Medulla oblongata (tissue), 1 donor: ENCODE measurements around the gene CNR2.
A peak's percentile ranks its signal among the peaks of the same experiment; 100 is the strongest.
"Not testable (repeated sequence)": the region's sequence is repeated elsewhere in the genome, so short reads cannot be mapped to it uniquely, and the experiment has no call there.

Source experiments
- DNase-seq: peaks from one replicate; pipeline ENCODE4 v3.0.0-alpha.2; 2015; ENCODE audit errors: extremely low spot score

CNR2 gene

DNA sequence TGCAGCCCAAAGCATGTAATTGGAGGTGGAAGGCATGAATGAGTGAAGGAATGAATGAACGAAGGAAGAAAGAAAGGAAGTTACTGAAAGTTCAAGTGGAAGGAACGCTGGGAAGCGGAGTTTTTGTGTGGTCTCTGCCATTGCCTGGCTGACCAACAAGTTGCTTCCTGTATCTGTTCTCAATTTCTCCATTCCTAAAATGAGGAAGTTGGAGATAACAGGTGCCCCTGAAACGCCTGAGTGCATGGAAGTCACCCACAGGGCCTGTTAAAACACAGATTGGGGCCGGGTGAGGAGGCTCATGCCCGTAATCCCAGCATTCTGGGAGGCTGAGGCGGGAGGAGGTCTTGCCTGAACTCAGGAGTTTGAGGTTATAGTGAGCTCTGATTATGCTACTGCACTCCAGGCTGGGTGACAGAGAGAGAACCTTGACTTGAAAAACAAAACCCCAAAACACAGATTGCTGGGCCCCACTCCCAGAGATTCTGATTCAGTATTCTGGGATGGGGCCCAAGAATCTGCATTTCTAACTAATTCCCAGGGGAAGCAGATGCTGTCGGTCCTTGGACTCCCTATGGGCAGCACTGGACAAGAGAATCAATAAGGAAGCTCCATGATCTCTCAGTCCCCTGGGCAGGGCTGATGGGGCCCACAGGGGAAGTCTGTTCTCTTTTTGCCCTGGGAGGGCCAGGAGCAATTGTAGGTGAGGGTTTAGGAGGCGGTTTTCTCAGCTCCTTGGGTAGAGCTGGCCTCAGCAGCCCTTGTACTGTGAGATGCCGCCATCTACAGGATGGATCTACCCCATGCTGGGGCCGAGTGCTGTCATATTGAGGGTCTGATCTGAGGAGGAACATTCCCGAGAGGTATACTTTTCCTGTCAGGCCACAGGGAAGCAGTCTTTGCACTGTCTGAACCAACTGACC is 3.3 kb upstream of the CNR2 start:
- DNase-seq = peak; percentile 62

GRCh38 chr1:23915466-23915865 is 2.3 kb upstream of the CNR2 start:
- no peak for DNase-seq

- no peak for DNase-seq
Measured at GRCh38 chr1:23914921-23915320, 1.8 kb upstream of the CNR2 start.

- no peak for DNase-seq
Measured at GRCh38 chr1:23911921-23912320, 1.2 kb downstream of the CNR2 start.

DNA sequence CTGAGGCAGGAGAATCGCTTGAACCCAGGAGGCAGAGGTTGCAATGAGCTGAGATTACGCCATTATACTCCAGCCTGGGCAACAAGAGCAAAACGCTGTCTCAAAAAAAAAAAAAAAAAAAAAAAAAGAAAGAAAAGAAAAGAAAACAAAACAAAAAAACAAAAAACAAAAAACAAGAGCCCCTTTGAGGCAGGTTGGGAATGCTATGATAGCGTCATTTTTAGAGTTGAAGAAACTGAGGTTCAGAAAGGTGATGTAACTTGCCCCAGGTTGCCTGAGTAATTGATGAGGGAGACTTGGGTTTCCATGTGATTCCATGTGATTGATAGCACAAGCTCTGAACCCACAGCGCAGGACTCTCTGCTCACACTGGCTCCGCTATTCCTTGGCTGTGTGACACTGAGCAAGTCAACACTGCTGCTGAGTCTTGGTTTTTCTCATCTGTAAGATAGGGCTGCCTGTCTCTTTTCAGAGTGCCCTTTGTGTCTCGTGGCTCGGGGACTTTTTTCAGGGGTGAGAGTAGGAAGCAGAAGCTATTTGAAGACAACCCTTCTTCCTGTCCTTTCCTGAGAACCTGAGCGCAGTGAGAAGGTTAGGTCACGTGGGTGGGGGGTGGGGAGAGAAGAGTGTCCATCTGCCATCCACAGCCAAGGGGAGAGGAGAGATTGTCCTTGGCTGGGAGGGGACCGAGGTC is 2.5 kb downstream of the CNR2 start:
- DNase-seq = no peak

DNA sequence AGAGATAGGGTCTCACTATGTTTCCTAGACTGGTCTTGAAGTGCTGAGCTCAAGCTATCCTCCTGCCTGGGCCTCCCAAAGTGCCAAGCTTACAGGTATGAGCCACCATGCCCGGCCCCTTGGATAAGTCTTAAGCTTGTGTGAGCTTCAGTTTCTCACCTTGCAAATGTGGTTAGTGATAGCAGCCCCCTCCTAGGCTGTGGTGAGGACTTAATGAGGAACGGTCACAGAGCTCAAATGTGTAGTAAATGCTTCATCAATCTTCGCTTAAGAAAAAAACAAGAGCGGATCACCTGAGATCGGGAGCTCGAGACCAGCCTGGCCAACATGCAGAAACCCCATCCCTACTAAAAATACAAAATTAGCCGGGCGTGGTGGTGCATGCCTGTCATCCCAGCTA is 3.0 kb downstream of the CNR2 start:
- no peak for DNase-seq

GRCh38 chr1:23909412-23909811 is 3.8 kb downstream of the CNR2 start:
- no peak for DNase-seq

DNA sequence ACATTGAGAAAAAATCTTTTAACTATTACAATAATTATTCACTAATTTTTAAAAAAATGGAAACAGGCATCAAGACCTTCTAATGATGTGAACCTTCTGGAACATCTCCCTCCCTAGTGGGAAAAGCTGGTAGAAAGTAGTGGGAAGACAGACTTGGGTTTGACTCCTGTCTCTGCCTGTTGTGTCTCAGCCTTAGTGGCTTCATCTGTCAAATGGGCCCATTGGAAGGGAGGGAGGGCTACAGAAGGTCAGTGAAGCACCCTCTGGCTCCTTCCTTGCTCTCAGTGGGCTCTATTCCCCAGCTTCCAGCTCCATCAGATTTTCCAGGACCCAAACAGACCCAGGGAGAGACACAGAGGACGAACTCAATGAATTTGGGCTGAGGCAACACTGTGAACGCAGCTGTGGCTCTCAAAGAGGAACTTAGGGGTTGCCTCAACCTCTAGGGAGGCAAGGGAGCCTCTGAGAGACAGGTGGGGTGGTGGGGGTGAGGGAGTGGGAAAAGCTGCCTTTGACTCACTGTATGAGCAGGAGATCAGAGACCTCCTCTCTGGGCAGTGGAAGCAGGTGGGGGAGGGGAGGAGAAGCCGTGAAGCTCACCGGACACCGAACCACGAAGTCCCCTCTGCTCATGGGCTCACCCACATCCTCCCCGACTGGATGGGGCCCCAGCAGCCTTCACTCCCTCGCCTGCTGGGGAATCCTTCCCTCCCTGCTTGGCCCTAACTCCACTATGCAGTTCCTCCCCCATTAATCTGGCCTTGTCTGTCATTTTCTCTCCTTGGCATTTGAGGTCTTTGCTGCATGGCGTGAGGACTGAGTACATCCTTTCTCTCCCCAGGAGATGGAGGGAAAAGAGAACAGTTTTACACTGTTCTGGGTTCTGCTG is 4.5 kb downstream of the CNR2 start:
- no peak for DNase-seq

- no peak for DNase-seq
Measured at GRCh38 chr1:23906731-23907130, 6.4 kb downstream of the CNR2 start.

DNA sequence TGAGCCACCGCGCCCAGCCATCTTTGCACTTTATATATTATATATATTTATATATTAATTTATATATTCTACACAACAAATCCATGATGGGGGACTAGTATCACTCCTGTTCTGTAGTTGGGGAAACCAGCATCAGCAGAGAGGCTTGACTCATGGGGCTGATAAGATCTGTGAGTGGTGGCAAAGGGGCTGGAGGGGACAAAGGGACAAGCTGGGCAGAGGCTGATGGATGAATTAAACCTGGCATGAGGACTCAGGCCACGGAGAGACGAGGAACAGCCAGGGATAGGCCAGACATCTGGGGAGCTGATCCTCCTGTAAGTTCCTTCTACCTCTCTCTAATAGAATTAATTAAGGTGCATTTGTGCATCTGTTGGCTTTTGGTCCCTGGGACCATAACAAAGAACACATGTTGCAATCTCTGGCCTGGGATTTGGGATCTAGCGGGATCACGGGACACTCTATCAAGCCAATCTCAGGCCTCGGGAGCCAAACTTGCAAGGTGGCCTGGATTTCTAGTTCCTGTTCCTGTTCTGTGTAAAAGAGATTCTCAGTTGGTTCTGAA is 7.6 kb downstream of the CNR2 start:
- DNase-seq = no peak

DNA sequence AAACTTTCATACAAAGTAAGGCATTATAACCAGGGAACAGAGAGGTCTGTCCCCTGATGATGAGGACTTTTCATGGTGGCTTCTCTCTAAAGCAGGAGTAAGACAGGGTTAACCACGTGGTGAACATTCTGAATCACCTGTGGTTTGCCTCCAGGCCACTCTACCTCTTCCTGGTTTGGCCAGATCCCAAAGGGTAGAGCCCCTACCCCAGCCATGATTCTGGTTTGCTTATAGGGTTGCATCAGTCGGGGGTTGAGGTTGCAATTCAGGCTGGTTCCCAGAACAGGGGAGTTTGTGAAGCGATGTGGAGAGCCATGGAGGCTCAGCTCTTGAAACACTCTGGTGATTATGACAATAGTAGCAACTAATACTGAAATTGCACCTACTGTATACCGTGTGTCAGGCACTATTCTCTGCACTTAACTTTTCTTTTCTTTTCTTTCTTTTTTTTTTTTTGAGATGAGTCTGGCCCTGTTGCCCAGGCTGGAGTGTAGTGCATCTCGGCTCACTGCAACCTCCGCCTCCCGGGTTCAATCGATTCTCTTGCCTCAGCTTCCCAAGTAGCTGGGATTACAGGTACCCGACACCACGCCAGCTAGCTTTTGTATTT is 8.3 kb downstream of the CNR2 start:
- no peak for DNase-seq

- DNase-seq = no peak
Measured at GRCh38 chr1:23903754-23904153, 9.4 kb downstream of the CNR2 start.

DNA sequence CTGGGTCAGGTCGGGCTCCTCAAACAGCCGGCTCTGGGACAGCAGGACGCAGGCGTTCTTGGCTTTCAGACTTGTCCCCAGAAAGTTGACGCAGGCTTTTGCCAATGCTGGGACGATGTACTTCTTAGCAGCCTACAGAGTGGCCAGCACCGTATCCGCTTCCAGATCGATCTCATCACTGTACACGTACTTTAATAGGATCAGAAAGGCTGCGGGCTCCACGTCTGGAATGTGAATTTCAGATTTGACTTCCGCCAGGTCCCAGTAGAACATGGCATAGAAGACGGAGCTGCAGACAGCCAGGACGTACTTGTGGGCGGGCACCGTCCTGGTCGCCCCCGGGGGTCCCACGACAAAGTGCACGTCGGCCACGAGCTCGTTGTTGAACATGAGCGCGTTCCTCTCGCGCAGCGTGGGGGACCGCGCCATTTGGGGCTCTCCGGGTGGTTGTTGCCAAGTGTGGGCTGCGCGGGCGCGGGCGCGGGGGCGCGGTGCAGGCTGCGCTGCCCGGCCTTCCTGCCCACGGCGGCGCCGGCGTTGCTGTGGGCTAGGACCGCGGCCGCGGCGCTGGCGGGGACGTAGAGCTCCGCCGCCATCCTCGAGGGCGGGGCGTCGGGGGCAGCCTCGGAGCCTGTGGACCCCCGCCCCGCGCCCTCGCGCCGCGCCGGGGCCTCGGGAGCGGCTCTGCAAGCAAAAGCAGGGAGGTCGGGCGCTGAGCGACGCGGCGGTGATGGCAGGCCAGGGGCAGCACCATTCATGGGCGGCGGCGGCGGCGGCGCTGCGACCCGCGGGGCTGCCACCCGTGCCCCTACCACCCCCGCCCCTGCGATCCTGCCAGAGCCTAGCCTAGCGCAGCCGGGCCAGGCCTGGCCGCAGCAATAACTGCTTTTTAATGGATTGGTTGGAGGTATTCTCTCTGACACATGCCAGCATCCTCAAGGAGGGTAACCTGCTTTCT is 10.6 kb downstream of the CNR2 start:
- no peak for DNase-seq

GRCh38 chr1:23900017-23900416 is 13.1 kb downstream of the CNR2 start:
- not testable (repeated sequence) for DNase-seq

- no peak for DNase-seq
Measured at GRCh38 chr1:23899070-23899469, 14.1 kb downstream of the CNR2 start.

DNA sequence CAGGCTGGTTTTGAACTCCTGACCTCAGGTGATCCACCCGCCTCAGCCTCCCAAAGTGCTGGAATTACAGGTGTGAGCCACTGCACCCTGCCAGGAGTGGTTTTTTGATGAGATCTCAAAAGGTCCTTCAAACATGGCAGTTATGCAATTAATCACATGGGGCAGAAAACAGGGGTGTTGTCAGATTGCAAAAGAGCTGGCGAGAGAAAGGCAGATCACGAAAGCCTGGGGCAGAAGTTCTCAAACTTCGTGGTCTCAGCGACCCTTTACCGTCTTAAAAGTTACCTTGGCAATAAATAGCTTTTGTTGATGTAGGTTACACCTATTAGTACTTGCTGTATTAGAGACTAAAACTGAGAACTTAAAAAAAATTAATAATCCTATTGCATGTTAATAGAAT is 16.1 kb downstream of the CNR2 start:
- no peak for DNase-seq

GRCh38 chr1:23896491-23896890 is 16.7 kb downstream of the CNR2 start:
- DNase-seq = no peak

- no peak for DNase-seq
Measured at GRCh38 chr1:23895993-23896392, 17.2 kb downstream of the CNR2 start.

- DNase-seq = no peak
Measured at GRCh38 chr1:23895082-23895481, 18.1 kb downstream of the CNR2 start.

- DNase-seq = no peak
Measured at GRCh38 chr1:23889074-23889473, 24.1 kb downstream of the CNR2 start.
